ENCODE measurements around the gene KCNT1. TPM values are rescaled to one million over a fixed set of nuclear protein-coding genes. Genes with fewer than 3 reads are reported as not detected.

Gene KCNT1
- total RNA-seq (1 to 10 TPM; 5.3 to 7.3 TPM), polyA plus RNA-seq (ENCODE audit: insufficient read depth, low read depth, low replicate concordance) (1.8 TPM)
- long read RNA-seq, donor 1, partial matches to known transcripts = 18 of 18 reads
- long read RNA-seq, donor 1, other reads (novel, unspliced or antisense) = 0 of 18 reads
- long read RNA-seq, donor 2 = 0 reads

- peak; percentile 82 to 99 (median 89) for TF ChIP-seq CTCF (IDR thresholded peaks at IDR 0.05)
- TF ChIP-seq POLR2A (IDR thresholded peaks at IDR 0.05) = no peak
- Histone ChIP-seq H3K4me3 (peak within 1 kb of the TSS; percentile 32 to 40), H3K27ac (no peak within 1 kb of the TSS), H3K9me3 (no peaks in the 10 kb centered on the region), H3K4me1 (peaks cover 21% of the 10 kb centered on the region), H3K27me3 (no peaks in the 10 kb centered on the region), H3K36me3 (ENCODE audit: low read depth, missing control alignments) (no peaks in the 10 kb centered on the region)
- intact Hi-C loops (cut with DNase I; ENCODE audit: low total_unique reads) = no loop called here
- peak; percentile 75 for DNase-seq
- WGBS, 2 donors = 10% methylated on average over 66 of the region's 66 CpGs; no CpG with 5 or more reads in 1 of the 2 donors
Measured at GRCh38 chr9:135701959-135702721, at the start of gene KCNT1. KCNT1 (plus strand) TSS chr9:135702185; CDS start chr9:135702259, 74 bp downstream.

- TF ChIP-seq CTCF (IDR thresholded peaks at IDR 0.05) = no peak
- no peak for TF ChIP-seq POLR2A (IDR thresholded peaks at IDR 0.05)
- Histone ChIP-seq H3K4me3 (no peak overlapping the region), H3K36me3 (ENCODE audit: low read depth, missing control alignments) (no peaks in the 10 kb centered on the region), H3K27ac (no peak overlapping the region), H3K9me3 (no peaks in the 10 kb centered on the region), H3K4me1 (no peaks in the 10 kb centered on the region), H3K27me3 (no peaks in the 10 kb centered on the region)
- intact Hi-C loops (cut with DNase I; ENCODE audit: low total_unique reads) = no loop called here
- WGBS, 2 donors = 82 to 87% methylated on average over 6 to 8 of the region's 8 CpGs
- no peak for DNase-seq
Measured at GRCh38 chr9:135655317-135655716, 46.7 kb upstream of the KCNT1 start.

- no peak for DNase-seq
- Histone ChIP-seq H3K9me3 (no peaks in the 10 kb centered on the region), H3K4me3 (no peak overlapping the region), H3K27ac (no peak overlapping the region), H3K27me3 (no peaks in the 10 kb centered on the region), H3K36me3 (ENCODE audit: low read depth, missing control alignments) (no peaks in the 10 kb centered on the region), H3K4me1 (no peaks in the 10 kb centered on the region)
- intact Hi-C loops (cut with DNase I; ENCODE audit: low total_unique reads) = no loop called here
- WGBS, 2 donors = 85 to 88% methylated on average over 13 to 15 of the region's 15 CpGs
- TF ChIP-seq POLR2A (IDR thresholded peaks at IDR 0.05) (no peak), CTCF (IDR thresholded peaks at IDR 0.05) (no peak)
Measured at GRCh38 chr9:135657416-135657815, 44.6 kb upstream of the KCNT1 start.

DNA sequence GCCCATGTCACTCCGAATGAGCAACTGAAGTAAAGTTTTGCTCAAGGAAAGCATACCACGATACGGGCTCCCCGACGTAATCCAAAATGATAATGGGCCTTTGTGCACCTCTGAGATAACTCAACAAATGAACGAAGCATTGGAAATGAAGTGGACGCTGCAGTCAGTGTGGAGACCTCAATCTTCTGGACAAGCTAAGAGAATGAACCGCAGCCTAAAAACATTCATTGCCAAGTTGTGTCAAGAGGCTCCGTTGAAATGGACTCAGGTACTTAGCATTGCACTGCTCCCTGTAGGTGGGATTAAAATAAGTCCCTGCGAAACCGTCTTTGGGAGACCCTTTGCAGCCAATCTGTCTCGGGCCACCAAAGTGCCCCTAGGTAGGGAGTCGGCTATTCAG lies 42.7 kb upstream of the KCNT1 start:
- DNase-seq = no peak
- TF ChIP-seq POLR2A (IDR thresholded peaks at IDR 0.05) = no peak
- TF ChIP-seq CTCF (IDR thresholded peaks at IDR 0.05) = no peak
- WGBS, 2 donors = 87 to 88% methylated on average over 12 to 13 of the region's 13 CpGs
- no peaks in the 10 kb centered on the region for H3K27me3 ChIP-seq
- H3K36me3 ChIP-seq (ENCODE audit: low read depth, missing control alignments) = no peaks in the 10 kb centered on the region
- no peak overlapping the region for H3K27ac ChIP-seq
- intact Hi-C loops (cut with DNase I; ENCODE audit: low total_unique reads) = no loop called here
- H3K4me3 ChIP-seq = no peak overlapping the region
- H3K9me3 ChIP-seq = no peaks in the 10 kb centered on the region
- H3K4me1 ChIP-seq = peaks cover 4% of the 10 kb centered on the region
